OCI-M2 (cell line): ENCODE data around the gene CSNK2A2.

Source experiments
- DNase-seq: peaks from one replicate; lab custom pipeline; 2025; ENCODE audit not compliant: unreplicated experiment; lab: John Stamatoyannopoulos, UW

Gene CSNK2A2

DNA sequence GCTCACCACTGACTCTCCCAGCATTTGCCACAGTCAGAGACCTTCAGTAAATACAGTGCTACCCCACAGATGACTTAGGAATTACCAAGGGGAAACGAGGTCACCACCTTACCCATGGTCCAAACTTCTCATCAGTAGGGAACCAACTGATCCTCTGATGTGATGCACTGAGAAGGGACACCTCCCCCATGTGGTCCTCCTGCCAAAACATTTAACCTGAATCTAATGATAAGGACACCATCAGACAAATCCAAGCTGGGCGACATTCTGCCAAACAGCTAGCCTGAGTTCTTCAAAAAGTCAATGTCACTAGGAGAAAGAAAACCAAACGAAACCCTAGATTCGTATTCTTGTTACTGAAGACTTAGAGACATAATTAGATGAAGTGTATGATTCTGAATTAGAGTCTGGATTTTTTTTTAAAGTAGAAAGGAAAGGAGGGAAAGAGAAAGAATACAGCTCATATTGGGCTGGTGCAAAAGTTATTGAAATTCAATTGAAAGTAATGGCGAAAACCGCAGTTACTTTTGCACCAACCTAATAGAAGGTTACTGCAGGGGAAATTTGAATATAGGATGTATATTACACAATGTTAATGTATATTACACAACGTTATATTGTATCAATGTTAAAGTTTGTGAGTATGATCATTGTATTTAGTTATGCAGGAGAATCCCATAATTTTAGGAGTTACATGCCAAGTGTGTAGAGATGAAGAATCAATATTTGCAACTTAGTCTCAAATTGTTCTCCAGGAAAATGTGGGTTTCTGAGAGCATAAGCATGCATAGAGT is 2.3 kb upstream of the CSNK2A2 start:
- DNase-seq = no peak

DNA sequence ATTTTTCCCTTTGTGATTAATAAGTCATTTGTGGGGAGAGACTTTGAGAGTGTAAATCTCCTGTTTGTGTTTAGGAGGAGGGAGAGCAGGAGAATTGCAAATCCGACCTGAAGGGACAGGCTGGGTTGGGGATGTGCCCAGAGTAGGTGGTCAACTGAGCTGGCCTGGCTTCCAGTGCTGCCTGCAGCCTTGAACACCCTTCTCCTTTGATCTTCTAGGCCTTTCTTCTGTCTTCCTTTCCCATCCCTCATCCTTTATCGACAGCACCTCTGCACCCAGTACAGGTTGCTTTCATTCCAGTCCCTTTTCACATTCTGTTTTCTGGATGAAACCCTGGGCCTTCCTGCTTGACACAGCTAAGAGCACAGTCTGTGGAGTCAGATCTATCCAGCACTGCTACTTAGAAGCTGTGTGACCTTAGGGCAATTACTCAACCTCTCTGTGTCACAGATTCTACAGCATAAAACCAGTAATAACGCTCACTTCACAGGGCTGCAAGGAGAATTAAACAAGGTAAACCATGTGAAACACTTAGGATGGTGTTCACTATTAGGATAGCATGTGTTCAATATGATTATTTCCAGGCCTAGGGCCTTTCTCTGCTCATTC is 1.0 kb upstream of the CSNK2A2 start:
- DNase-seq = no peak

GRCh38 chr16:58197314-58198012 is 443 bp downstream of the CSNK2A2 start:
- no peak for DNase-seq

DNA sequence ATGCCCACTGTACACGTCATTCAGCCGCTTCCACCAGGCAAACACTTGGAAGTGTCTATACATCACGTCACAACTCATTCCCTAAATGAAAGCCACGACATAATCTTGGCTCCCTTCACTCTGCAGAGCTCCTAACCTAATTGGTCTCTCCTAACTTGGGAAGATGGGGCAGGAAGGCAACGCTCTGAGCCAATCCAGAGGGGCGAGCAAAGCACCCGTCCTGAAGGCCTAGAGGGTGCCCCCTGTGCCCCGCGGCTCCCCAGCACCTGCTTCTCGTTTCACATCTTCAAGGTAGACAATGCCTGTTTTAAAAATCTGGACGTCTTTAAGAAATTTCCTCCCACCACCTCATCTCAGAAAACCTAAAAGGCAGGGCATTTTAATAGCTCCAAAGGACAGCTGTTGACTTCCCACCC is 1.0 kb downstream of the CSNK2A2 start:
- DNase-seq = no peak

DNA sequence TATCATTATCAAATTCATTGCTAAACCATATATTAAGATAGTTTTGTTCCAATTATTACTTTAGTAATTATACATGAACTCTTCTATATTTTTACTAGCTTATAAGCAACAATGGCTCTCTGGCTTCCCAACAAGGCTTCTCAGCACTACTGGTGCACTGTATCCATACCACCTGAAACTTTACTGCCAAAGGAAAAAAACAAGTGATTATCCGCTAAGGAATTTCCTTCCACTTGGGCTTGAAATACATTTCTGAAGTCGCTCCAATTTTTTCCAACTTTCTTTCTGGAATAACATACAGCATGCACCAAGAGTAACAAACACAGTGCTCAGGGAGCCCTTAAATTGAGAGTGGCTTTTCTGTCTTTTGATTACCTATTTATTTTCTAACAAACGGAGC is 2.1 kb downstream of the CSNK2A2 start:
- DNase-seq = no peak

GRCh38 chr16:58195344-58195743 is 2.6 kb downstream of the CSNK2A2 start:
- DNase-seq = no peak

- DNase-seq = no peak
Observed at GRCh38 chr16:58194790-58195189, 3.1 kb downstream of the CSNK2A2 start.

DNA sequence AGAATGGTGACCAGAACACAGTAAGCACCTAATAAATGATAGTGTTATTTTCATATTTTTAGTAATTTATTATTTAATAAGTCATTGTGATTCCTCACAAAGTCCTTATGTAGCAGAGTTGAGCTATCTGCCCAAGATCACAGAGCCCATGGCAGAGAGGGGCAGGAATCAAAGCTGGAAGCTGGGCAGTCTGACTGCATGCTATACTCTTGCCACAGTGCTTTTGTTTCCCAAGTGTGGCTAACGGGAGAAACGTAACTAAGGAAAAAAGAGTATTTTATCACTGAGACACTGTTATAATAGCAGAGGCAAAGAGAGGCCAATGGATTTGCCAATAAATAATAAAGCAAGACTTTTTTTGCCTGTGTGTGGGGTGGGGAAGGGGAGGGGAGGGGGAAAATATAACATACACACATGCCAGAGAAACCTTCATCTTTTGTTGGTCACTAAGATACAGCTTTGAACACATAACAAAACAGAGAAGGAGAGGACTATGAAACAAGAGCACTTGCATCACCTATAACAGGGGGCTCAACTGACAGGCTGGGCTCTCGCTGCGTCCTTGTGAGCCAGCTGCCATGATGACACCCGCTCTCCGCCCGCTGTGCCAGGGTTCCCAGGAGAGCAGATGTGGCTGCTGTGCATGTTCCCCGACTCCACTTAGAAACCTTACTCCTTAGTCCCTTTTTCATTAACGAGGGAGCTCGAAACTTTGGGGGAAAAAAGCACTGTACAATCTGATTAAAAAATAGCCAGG is 10.1 kb downstream of the CSNK2A2 start:
- DNase-seq = no peak

DNA sequence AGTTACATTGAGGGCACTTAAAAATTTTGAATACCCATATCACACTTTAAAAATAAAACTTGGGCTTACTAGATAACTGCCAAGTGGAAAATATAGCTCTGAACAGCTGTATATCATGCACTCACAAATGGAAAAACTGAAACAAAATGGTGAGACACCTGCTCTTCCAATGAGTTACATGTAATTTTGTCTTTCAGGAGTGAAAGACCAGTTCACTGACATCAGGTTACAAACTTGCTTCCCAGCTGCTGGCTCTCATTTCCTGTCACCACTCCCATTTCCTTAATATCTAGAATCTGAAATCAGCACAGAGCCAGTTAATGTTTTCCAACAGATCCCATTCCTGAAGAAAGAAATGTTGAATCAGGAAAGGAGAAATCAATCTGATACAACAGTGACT is 10.8 kb downstream of the CSNK2A2 start:
- no peak for DNase-seq

GRCh38 chr16:58186176-58186944 is 11.5 kb downstream of the CSNK2A2 start:
- DNase-seq = no peak

DNA sequence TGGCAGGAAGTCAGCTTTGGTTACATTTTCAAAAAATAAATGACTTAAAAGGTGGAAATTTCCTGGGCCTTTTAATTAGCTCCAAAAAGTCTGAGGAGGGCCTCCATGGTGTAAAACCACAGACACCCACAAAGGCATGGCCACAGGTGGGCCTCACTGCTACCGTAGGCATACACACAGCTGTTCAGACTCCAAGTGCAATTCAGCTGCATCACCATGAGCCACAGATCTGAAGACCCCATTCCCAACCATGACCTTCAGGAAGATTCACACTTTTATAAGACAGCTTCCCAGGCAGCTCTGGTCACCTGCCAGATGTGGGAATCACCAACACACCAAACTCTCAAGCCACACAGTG is 20.6 kb downstream of the CSNK2A2 start:
- no peak for DNase-seq

- DNase-seq = no peak
Observed at GRCh38 chr16:58176608-58177352, 21.1 kb downstream of the CSNK2A2 start.

DNA sequence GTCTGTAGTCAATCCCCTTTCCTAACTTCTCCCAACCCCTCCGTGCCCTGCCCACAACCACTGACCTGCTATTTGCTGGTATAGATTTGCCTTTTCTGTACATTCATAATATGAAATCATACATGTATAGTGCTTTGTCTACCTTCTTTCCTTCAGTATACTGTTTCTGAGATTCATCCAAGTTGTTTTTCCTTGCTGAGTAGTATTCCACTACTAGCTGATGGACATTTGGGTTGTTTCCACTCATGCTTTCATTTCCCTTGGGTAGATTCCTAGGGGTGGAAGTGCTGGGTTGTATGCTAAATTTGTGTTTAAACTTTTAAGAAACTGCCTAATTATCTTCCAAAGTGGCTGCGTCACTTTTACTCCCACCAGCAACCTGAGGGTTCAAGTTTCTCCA is 27.7 kb downstream of the CSNK2A2 start:
- DNase-seq = no peak

DNA sequence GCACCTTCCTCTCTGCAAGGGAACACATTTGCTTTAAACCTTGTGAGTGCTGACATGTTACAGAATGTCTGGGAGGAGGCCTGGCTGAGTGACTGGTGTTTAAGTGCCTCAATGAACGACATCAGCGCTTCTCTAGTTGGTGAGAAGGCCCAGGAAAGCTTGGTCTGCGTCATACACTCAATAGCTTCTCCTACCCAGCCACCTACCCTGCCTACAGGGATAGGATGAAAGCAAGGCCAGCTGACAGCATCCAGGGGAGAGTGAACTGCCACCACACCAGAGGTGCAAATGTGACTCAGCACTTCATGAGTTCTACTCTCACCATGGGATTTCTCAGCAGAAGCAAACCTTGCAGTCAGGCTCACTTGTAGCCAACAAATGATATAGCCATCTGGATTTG is 37.1 kb downstream of the CSNK2A2 start:
- DNase-seq = no peak

DNA sequence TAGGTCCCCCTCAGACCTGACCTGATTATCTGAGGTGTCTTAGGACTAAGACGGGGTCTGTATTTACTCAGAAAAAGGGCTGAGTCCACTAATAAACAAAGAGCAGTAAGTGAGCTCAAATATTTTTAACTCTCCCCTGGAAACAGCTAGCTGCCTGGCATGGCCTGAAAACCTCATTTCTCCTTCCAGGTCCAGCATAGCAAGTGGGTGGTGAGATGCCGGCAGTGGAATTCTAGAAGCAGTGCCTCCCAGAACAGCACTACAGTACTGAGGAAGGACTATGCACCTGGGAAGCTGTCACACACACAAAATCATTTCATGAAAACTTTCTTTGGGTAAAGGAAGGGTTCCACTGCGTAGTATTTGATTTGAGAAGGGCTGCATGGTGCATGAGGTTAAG is 39.2 kb downstream of the CSNK2A2 start:
- DNase-seq = no peak

DNA sequence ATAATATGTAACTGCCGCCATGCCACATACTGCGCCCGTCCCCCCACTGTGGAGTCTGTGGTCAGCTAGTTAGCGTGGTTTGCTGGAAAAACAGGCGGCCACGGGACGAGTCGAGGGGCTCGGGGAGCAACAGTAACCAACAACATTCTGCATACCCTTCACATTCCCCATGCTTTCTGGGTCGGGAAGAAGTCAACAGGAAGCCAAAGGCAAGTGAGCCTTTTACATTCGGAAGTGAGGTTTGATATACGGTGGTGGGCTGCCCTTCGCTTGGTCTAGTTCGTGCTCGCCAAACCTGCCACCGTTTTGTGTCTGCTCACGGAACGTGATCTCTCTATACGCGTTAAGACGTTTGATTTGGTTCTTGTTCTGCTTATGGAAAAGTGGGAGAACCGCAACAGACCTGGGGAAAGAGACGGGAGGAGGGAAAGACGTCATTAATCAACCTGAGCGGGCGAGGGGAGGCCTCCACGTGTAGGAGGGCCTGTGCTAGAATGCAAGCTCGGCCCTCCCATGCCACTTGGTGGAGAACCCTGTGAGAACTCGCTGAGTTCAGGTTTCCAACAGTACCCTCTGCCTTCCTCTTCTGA is 39.9 kb downstream of the CSNK2A2 start:
- DNase-seq = no peak

GRCh38 chr16:58157239-58157638 is 40.7 kb downstream of the CSNK2A2 start:
- DNase-seq = no peak

GRCh38 chr16:58155839-58156238 is 42.1 kb downstream of the CSNK2A2 start:
- no peak for DNase-seq

DNA sequence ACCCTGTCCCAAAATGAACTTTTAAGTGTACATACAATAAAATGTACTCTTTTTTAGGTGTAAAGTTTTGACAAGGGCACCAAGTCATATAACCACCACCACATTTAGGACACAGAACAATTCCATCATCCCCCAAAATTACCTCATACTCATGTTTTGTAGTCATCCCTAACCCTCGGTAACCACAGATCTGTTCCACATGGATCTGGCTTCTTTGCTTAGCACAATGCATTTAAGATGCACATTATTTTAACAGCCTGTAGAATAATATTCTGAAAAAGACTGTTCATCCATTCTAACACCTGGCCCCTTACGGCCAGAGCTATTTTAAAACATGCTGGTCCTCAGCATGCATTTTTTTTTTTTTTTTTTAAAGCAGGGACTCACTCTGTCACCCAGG is 43.6 kb downstream of the CSNK2A2 start:
- DNase-seq = no peak
